ENCODE results near the gene C5orf58. TPM values are rescaled to one million over a fixed set of nuclear protein-coding genes. Genes with fewer than 3 reads are reported as not detected.

C5orf58 gene
- total and polyA plus RNA-seq, 2 donors (not counting 1 experiment from before 2014, with no cell fraction given) = not detected

DNA sequence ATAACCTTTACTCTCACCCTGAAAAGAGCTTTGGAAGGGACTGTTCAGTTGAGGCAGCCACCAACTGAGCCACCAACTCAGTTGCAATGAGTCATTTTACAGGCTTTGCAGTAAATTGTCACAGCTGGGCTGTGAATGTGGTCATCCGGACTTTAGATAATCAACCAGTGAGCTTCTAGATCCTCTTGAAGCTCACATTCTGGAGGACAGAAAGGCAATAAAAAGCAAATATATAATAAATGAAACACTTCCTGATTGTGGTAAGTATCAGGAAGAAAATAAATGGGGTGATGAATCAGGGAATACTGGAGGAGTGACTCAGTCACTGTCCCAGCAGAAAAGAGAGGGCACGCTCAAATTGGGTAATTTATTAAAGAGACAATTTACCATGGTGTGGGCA is 13.2 kb upstream of the C5orf58 start:
- H3K36me3 ChIP-seq (ENCODE audit: control insufficient read depth, insufficient read depth, low read length) = no peaks in the 10 kb centered on the region
- H3K27ac ChIP-seq (ENCODE audit: insufficient read depth, low read length) = no peak overlapping the region
- H3K79me2 ChIP-seq (ENCODE audit: control insufficient read depth, insufficient read depth, low read length) = no peaks in the 10 kb centered on the region
- no peak overlapping the region for H2AFZ ChIP-seq (ENCODE audit: low read length)
- peak; percentile 11 to 84 for DNase-seq (ENCODE audit: low read depth in 2 of 2)
- peaks cover 2% of the 10 kb centered on the region for H3K4me1 ChIP-seq (ENCODE audit: control insufficient read depth, extremely low read depth, insufficient read depth, low read length)
- no peaks in the 10 kb centered on the region for H3K9me3 ChIP-seq (ENCODE audit: control insufficient read depth, insufficient read depth, low read depth, low read length)
- H3K4me2 ChIP-seq (ENCODE audit: extremely low read depth, insufficient read depth, low read length) = no peak overlapping the region
- TF ChIP-seq, protein P1, sequence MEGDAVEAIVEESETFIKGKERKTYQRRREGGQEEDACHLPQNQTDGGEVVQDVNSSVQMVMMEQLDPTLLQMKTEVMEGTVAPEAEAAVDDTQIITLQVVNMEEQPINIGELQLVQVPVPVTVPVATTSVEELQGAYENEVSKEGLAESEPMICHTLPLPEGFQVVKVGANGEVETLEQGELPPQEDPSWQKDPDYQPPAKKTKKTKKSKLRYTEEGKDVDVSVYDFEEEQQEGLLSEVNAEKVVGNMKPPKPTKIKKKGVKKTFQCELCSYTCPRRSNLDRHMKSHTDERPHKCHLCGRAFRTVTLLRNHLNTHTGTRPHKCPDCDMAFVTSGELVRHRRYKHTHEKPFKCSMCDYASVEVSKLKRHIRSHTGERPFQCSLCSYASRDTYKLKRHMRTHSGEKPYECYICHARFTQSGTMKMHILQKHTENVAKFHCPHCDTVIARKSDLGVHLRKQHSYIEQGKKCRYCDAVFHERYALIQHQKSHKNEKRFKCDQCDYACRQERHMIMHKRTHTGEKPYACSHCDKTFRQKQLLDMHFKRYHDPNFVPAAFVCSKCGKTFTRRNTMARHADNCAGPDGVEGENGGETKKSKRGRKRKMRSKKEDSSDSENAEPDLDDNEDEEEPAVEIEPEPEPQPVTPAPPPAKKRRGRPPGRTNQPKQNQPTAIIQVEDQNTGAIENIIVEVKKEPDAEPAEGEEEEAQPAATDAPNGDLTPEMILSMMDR (conservative IDR thresholded peaks at IDR 0.05 in 1 of 2, IDR thresholded peaks at IDR 0.05 in 1 of 2; ENCODE audit: low read depth in 1 of 2, low read length in 2 of 2) = no peak
- no peak for TF ChIP-seq EZH2 (IDR thresholded peaks at IDR 0.05; ENCODE audit: low read length, missing control alignments)
- no peaks in the 10 kb centered on the region for H4K20me1 ChIP-seq (ENCODE audit: control insufficient read depth, extremely low read depth, insufficient read depth, low read length)
- H3K4me3 ChIP-seq (replicated peaks in 1 of 4; ENCODE audit: control extremely low read depth in 1 of 4, insufficient read depth in 1 of 4, low read depth in 3 of 4, low read length in 4 of 4) = no peak overlapping the region
- H3K9ac ChIP-seq (ENCODE audit: insufficient read depth, low read length) = no peak overlapping the region
- no peaks in the 10 kb centered on the region for H3K27me3 ChIP-seq (ENCODE audit: control insufficient read depth, insufficient read depth, low read length)

DNA sequence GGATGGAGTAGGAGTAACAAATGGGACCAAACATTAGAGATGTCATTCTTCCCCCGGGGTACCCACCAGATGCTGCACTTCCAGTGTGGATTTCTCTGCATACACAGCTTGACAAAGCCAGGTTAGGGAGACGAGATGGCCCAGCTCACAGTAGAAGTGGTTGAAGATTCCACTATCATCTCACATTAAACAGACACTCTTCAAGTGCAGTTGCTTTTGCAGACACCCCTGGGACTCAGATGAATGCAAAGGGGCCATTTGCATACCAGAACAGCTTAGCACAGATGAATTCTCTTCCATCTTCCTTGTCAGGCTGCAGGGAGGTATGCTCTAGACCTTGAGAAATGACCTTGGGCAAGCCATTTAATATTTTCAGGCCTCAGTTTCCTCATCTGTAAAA is 12.6 kb upstream of the C5orf58 start:
- Histone ChIP-seq H3K4me1 (ENCODE audit: control insufficient read depth, extremely low read depth, insufficient read depth, low read length) (peaks cover 2% of the 10 kb centered on the region), H2AFZ (ENCODE audit: low read length) (no peak overlapping the region)
- TF ChIP-seq, protein P1 (conservative IDR thresholded peaks at IDR 0.05 in 1 of 2, IDR thresholded peaks at IDR 0.05 in 1 of 2; ENCODE audit: low read depth in 1 of 2, low read length in 2 of 2) = no peak
- no peak for TF ChIP-seq EZH2 (IDR thresholded peaks at IDR 0.05; ENCODE audit: low read length, missing control alignments)

DNA sequence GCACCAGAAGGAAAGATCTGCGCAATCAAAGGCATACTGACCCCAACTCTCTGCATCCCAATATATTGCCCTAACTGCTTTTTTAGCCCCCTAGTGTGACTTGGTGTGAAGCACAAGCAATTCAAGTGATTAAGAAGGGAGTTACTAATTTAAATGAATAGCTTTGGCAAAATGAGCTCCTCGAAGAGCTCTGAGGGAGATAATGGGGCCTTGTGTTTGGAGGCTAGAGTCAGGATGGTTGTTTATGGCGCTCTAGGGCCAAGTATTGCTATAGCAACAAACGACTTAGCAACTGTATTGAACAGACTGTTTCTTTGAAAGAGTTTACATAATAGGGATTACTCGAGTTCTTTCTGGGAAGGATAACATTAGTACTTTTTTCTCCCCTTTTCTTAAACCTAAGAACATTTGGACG is 11.5 kb upstream of the C5orf58 start:
- H2AFZ ChIP-seq (ENCODE audit: low read length) = no peak overlapping the region
- H3K4me2 ChIP-seq (ENCODE audit: extremely low read depth, insufficient read depth, low read length) = no peak overlapping the region
- H4K20me1 ChIP-seq (ENCODE audit: control insufficient read depth, extremely low read depth, insufficient read depth, low read length) = no peaks in the 10 kb centered on the region
- peaks cover 2% of the 10 kb centered on the region for H3K4me1 ChIP-seq (ENCODE audit: control insufficient read depth, extremely low read depth, insufficient read depth, low read length)
- H3K4me3 ChIP-seq (replicated peaks in 1 of 4; ENCODE audit: control extremely low read depth in 1 of 4, insufficient read depth in 1 of 4, low read depth in 3 of 4, low read length in 4 of 4) = no peak overlapping the region
- DNase-seq (ENCODE audit: low read depth in 2 of 2) = peak; percentile 27 to 37
- H3K9ac ChIP-seq (ENCODE audit: insufficient read depth, low read length) = no peak overlapping the region
- no peak for TF ChIP-seq EZH2 (IDR thresholded peaks at IDR 0.05; ENCODE audit: low read length, missing control alignments)
- TF ChIP-seq, protein P1 (conservative IDR thresholded peaks at IDR 0.05 in 1 of 2, IDR thresholded peaks at IDR 0.05 in 1 of 2; ENCODE audit: low read depth in 1 of 2, low read length in 2 of 2) = peak in 1 of 2 donors; percentile 9
- no peaks in the 10 kb centered on the region for H3K79me2 ChIP-seq (ENCODE audit: control insufficient read depth, insufficient read depth, low read length)
- no peaks in the 10 kb centered on the region for H3K27me3 ChIP-seq (ENCODE audit: control insufficient read depth, insufficient read depth, low read length)
- no peaks in the 10 kb centered on the region for H3K9me3 ChIP-seq (ENCODE audit: control insufficient read depth, insufficient read depth, low read depth, low read length)
- no peak overlapping the region for H3K27ac ChIP-seq (ENCODE audit: insufficient read depth, low read length)
- no peaks in the 10 kb centered on the region for H3K36me3 ChIP-seq (ENCODE audit: control insufficient read depth, insufficient read depth, low read length)

More for the DNA sequence above, 12.6 kb upstream of the C5orf58 start:
- no peaks in the 10 kb centered on the region for H3K27me3 ChIP-seq (ENCODE audit: control insufficient read depth, insufficient read depth, low read length)
- no peak overlapping the region for H3K4me2 ChIP-seq (ENCODE audit: extremely low read depth, insufficient read depth, low read length)
- no peak overlapping the region for H3K27ac ChIP-seq (ENCODE audit: insufficient read depth, low read length)
- H3K36me3 ChIP-seq (ENCODE audit: control insufficient read depth, insufficient read depth, low read length) = no peaks in the 10 kb centered on the region
- H3K79me2 ChIP-seq (ENCODE audit: control insufficient read depth, insufficient read depth, low read length) = no peaks in the 10 kb centered on the region
- no peak overlapping the region for H3K9ac ChIP-seq (ENCODE audit: insufficient read depth, low read length)
- H4K20me1 ChIP-seq (ENCODE audit: control insufficient read depth, extremely low read depth, insufficient read depth, low read length) = no peaks in the 10 kb centered on the region
- no peaks in the 10 kb centered on the region for H3K9me3 ChIP-seq (ENCODE audit: control insufficient read depth, insufficient read depth, low read depth, low read length)
- DNase-seq (ENCODE audit: low read depth in 2 of 2) = no peak
- H3K4me3 ChIP-seq (replicated peaks in 1 of 4; ENCODE audit: control extremely low read depth in 1 of 4, insufficient read depth in 1 of 4, low read depth in 3 of 4, low read length in 4 of 4) = no peak overlapping the region
